Measurements from ENCODE around the gene SH3D21. TPM values are rescaled to one million over a fixed set of nuclear protein-coding genes. Genes with fewer than 3 reads are reported as not detected.

Gene SH3D21
- total and polyA plus RNA-seq, 2 of the 8 experiments (the other 6 are each of a cell fraction or from before 2014, with no cell fraction given), result 3.4 to 8.6 TPM

- DNase-seq (ENCODE audit: low read depth in 1 of 2, low spot score in 2 of 2), result no peak
- no peak overlapping the region for H3K4me3 ChIP-seq (ENCODE audit: extremely low read depth in 1 of 4, insufficient read depth in 2 of 4, low read depth in 3 of 4, low read length in 4 of 4)
- no peak overlapping the region for H4K91ac ChIP-seq (replicated peaks; ENCODE audit: insufficient read length, low read length)
- no peak overlapping the region for H2BK5ac ChIP-seq (ENCODE audit: low read depth, low read length)
- no peak overlapping the region for H3K23ac ChIP-seq (ENCODE audit: insufficient read length)
- H3K9me3 ChIP-seq (ENCODE audit: insufficient read depth in 2 of 2, low read depth in 1 of 2, low read length in 1 of 2), result no peaks in the 10 kb centered on the region
- H2BK20ac ChIP-seq (ENCODE audit: low read length), result no peak overlapping the region
- no peak overlapping the region for H2AK5ac ChIP-seq (ENCODE audit: low read depth, low read length)
- no peak overlapping the region for H3K56ac ChIP-seq (replicated peaks; ENCODE audit: insufficient read length, low read depth, low read length)
- TF ChIP-seq, protein P1, sequence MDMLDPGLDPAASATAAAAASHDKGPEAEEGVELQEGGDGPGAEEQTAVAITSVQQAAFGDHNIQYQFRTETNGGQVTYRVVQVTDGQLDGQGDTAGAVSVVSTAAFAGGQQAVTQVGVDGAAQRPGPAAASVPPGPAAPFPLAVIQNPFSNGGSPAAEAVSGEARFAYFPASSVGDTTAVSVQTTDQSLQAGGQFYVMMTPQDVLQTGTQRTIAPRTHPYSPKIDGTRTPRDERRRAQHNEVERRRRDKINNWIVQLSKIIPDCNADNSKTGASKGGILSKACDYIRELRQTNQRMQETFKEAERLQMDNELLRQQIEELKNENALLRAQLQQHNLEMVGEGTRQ (IDR thresholded peaks at IDR 0.05; ENCODE audit: low read length), result no peak
- TF ChIP-seq HDAC6 (IDR thresholded peaks at IDR 0.05; ENCODE audit: low read depth, low read length), result no peak
- peaks cover 0 to 9% (median 6%) of the 10 kb centered on the region in 4 experiments; a peak in 6 of 7 replicates for H3K4me1 ChIP-seq (replicated peaks in 1 of 4; ENCODE audit: control insufficient read depth in 3 of 4, insufficient read depth in 4 of 4, low read length in 3 of 4)
- no peak overlapping the region for H2BK120ac ChIP-seq (replicated peaks; ENCODE audit: low read depth, low read length)
- H4K5ac ChIP-seq (ENCODE audit: insufficient read length, low read depth, low read length), result no peak overlapping the region
- no peak overlapping the region for H3K14ac ChIP-seq (ENCODE audit: insufficient read length)
- H3K27me3 ChIP-seq (replicated peaks in 1 of 4; ENCODE audit: control insufficient read depth in 3 of 4, extremely low read depth in 1 of 4, insufficient read depth in 3 of 4, low read length in 3 of 4), result no peaks in the 10 kb centered on the region
- H3K18ac ChIP-seq (ENCODE audit: extremely low read depth, low read length), result no peak overlapping the region
- H2AFZ ChIP-seq (ENCODE audit: low read length), result no peak overlapping the region
- H3K79me1 ChIP-seq (ENCODE audit: low read depth, low read length), result no peaks in the 10 kb centered on the region; the same call in 1 of the 2 replicates
- H3K36me3 ChIP-seq (ENCODE audit: control insufficient read depth in 2 of 4, insufficient read depth in 4 of 4, low read length in 3 of 4), result peaks cover 19 to 48% (median 35%) of the 10 kb centered on the region in 4 experiments
- WGBS, 2 experiments (ENCODE audit: extremely low coverage in 1 of 2, insufficient coverage in 1 of 2, insufficient read length in 1 of 2, insufficient replicate concordance in 2 of 2, low coverage in 1 of 2, low lambda C conversion rate in 2 of 2, missing lambda C conversion rate in 1 of 2), result 91% methylated on average over 23 of the region's 23 CpGs; no CpG with 5 or more reads in 1 of the 2 experiments
- H3K4ac ChIP-seq (replicated peaks; ENCODE audit: insufficient read length, low read depth, low read length), result no peak overlapping the region
- no peak for FAIRE-seq
- no peak overlapping the region for H3K9ac ChIP-seq (replicated peaks in 1 of 4; ENCODE audit: extremely low read depth in 1 of 4, low read depth in 3 of 4, low read length in 3 of 4)
- peaks cover 6% of the 10 kb centered on the region for H3K23me2 ChIP-seq (ENCODE audit: low read depth, low read length)
- H4K20me1 ChIP-seq (replicated peaks in 1 of 2; ENCODE audit: control insufficient read depth in 1 of 2, insufficient read depth in 2 of 2, low read length in 2 of 2), result peaks cover 0 to 10% of the 10 kb centered on the region in 2 experiments
- no peak overlapping the region for H3K27ac ChIP-seq (ENCODE audit: low read depth, low read length)
- H3K4me2 ChIP-seq (ENCODE audit: insufficient read depth in 1 of 2, low read depth in 2 of 2, low read length in 2 of 2), result no peak overlapping the region
- ChIA-PET CTCF (ENCODE audit: partially characterized antibody) (interaction anchor here (0.6 to 10.4 kb wide), 7 partner anchors 14 to 121 kb away, joined by 3 to 68 read pairs (median 4); no protein-coding TSS in a partner anchor), POLR2A (ENCODE audit: partially characterized antibody) (interaction anchor here (0.6 to 4.2 kb wide), 4 partner anchors 12 to 148 kb away, joined by 3 to 21 read pairs (median 4); partner anchors contain the start of gene MAP7D1)
- no peak overlapping the region for H2BK12ac ChIP-seq (ENCODE audit: low read depth, low read length)
- no peak overlapping the region for H2BK15ac ChIP-seq (ENCODE audit: low read length)
- no peaks in the 10 kb centered on the region for H3K79me2 ChIP-seq (ENCODE audit: control insufficient read depth in 1 of 2, insufficient read depth in 2 of 2, low read length in 2 of 2)
- H4K8ac ChIP-seq (ENCODE audit: extremely low read depth, insufficient read depth, low read length), result no peak overlapping the region
Measured at GRCh38 chr1:36303650-36304360, 2.4 kb upstream of the SH3D21 start.
